Fibroblast of lung (primary cell): ENCODE measurements around the gene IGFL4. TPM values are rescaled to one million over a fixed set of nuclear protein-coding genes. Genes with fewer than 3 reads are reported as not detected.

Source experiments
- DNase-seq, 2 donors: peaks; one replicate each; pipeline versions ENCODE4 v3.0.0 to v3.0.0-alpha.2; 2010; ENCODE audit warnings: low read depth in 2 of 2
- H2AFZ ChIP-seq: 2 replicates; pipeline ENCODE4 v1.5.1; 2012; ENCODE audit warnings: low read length, control low read depth, inconsistent platforms
- H3K27ac ChIP-seq: 2 replicates; pipeline ENCODE4 v1.5.1; 2011; ENCODE audit warnings: low read length, control low read depth; ENCODE audit not compliant: insufficient read depth
- H3K27me3 ChIP-seq: 2 replicates; pipeline ENCODE4 v1.5.1; 2011; ENCODE audit warnings: mild to moderate bottlenecking, low read length; ENCODE audit not compliant: control insufficient read depth, insufficient read depth
- H3K36me3 ChIP-seq: 2 replicates; pipeline ENCODE4 v1.5.1; 2011; ENCODE audit warnings: low read length; ENCODE audit not compliant: control insufficient read depth, insufficient read depth
- H3K4me1 ChIP-seq: 2 replicates; pipeline ENCODE4 v1.5.1; 2011; ENCODE audit warnings: low read length; ENCODE audit not compliant: control insufficient read depth, insufficient read depth; ENCODE audit errors: extremely low read depth
- H3K4me2 ChIP-seq: 2 replicates; pipeline ENCODE4 v1.5.1; 2011; ENCODE audit warnings: low read length, control low read depth; ENCODE audit not compliant: insufficient read depth; ENCODE audit errors: extremely low read depth
- H3K4me3 ChIP-seq, 4 experiments: fragments of 200-600 bp in 1 of 4; sonication (generic) in 1 of 4; replicated peaks in 1 of 4; 2 replicates each; pipeline ENCODE4 v1.5.1; 2011 to 2016; ENCODE audit warnings: low read length in 4 of 4, low read depth in 3 of 4, mild to moderate bottlenecking in 3 of 4, control low read depth in 2 of 4, inconsistent platforms in 1 of 4, mixed read lengths in 1 of 4; ENCODE audit not compliant: insufficient read depth in 1 of 4; ENCODE audit errors: control extremely low read depth in 1 of 4
- H3K79me2 ChIP-seq: 2 replicates; pipeline ENCODE4 v1.5.1; 2012; ENCODE audit warnings: mild to moderate bottlenecking, low read length, inconsistent platforms; ENCODE audit not compliant: control insufficient read depth, insufficient read depth
- H3K9ac ChIP-seq: 2 replicates; pipeline ENCODE4 v1.5.1; 2011; ENCODE audit warnings: mild to moderate bottlenecking, low read length, control low read depth; ENCODE audit not compliant: insufficient read depth
- H3K9me3 ChIP-seq: 2 replicates; pipeline ENCODE4 v1.5.1; 2012; ENCODE audit warnings: low read depth, low read length; ENCODE audit not compliant: control insufficient read depth, insufficient read depth
- H4K20me1 ChIP-seq: 2 replicates; pipeline ENCODE4 v1.5.1; 2011; ENCODE audit warnings: low read length; ENCODE audit not compliant: control insufficient read depth, insufficient read depth; ENCODE audit errors: extremely low read depth
- CTCF ChIP-seq, 2 donors: IDR thresholded peaks in 1 of 2; conservative IDR thresholded peaks in 1 of 2; 1 replicate in 1 of 2; 2 replicates in 1 of 2; pipeline ENCODE4 v1.5.1; 2011 to 2012; ENCODE audit warnings: low read length in 2 of 2, control low read depth in 1 of 2, inconsistent platforms in 1 of 2, low read depth in 1 of 2, mild to moderate bottlenecking in 1 of 2
- EZH2 ChIP-seq: IDR thresholded peaks from 2 replicates; pipeline ENCODE4 v1.5.1; 2012; ENCODE audit warnings: low read length, control low read depth, mild to moderate bottlenecking; ENCODE audit errors: missing control alignments
- polyA plus RNA-seq, 2 donors: library from polyadenylated mRNA; depleted of rRNA in 1 of 2; stranded (reverse) in 1 of 2; unstranded in 1 of 2; fragments of >200 nt; gene quantifications; 2 replicates each; pipeline ENCODE4 v1.2.1, GENCODE V29; 2011 to 2012; ENCODE audit warnings: missing spikeins in 1 of 2
- total RNA-seq: library from RNA; depleted of rRNA; stranded (reverse); fragments of >200 nt; gene quantifications from 2 replicates; pipeline ENCODE4 v1.2.1, GENCODE V29; 2014

IGFL4 gene
- total and polyA plus RNA-seq, 2 donors (not counting 1 experiment from before 2014, with no cell fraction given): not detected

GRCh38 chr19:45995715-45996385 is 45.0 kb downstream of the IGFL4 start:
- H3K27ac ChIP-seq: peak overlapping the region; percentile 53
- DNase-seq: peak in 1 of 2 donors; percentile 67
- TF ChIP-seq CTCF (conservative IDR thresholded peaks at IDR 0.05 in 1 of 2, IDR thresholded peaks at IDR 0.05 in 1 of 2; ENCODE audit: low read depth in 1 of 2, low read length in 2 of 2): no peak
- no peak for TF ChIP-seq EZH2
- peak overlapping the region; percentile 66 to 93 (median 80) for H3K4me3 ChIP-seq
- peaks cover 2% of the 10 kb centered on the region for H3K4me1 ChIP-seq
- H2AFZ ChIP-seq: peak overlapping the region; percentile 37
- no peaks in the 10 kb centered on the region for H3K79me2 ChIP-seq
- H3K9me3 ChIP-seq: no peaks in the 10 kb centered on the region
- H4K20me1 ChIP-seq: no peaks in the 10 kb centered on the region
- no peaks in the 10 kb centered on the region for H3K27me3 ChIP-seq
- H3K4me2 ChIP-seq: peak overlapping the region; percentile 64
- peak overlapping the region; percentile 51 for H3K9ac ChIP-seq
- H3K36me3 ChIP-seq: peaks cover 3% of the 10 kb centered on the region

- TF ChIP-seq EZH2: no peak
- no peak for TF ChIP-seq CTCF (conservative IDR thresholded peaks at IDR 0.05 in 1 of 2, IDR thresholded peaks at IDR 0.05 in 1 of 2; ENCODE audit: low read depth in 1 of 2, low read length in 2 of 2)
- no peaks in the 10 kb centered on the region for H3K9me3 ChIP-seq
- H2AFZ ChIP-seq: peak within 1 kb of the TSS; percentile 71
Observed at GRCh38 chr19:45994998-45995714, 45.6 kb downstream of the IGFL4 start, which contains the start of gene CCDC61. Gene CCDC61, plus strand, starts transcription at chr19:45995467. Its CDS starts 7,552 bp downstream, at chr19:46003019.

GRCh38 chr19:45994456-45994997 is 46.3 kb downstream of the IGFL4 start:
- Histone ChIP-seq H3K4me3 (peak overlapping the region; percentile 44 to 92 (median 63)), H3K27me3 (no peaks in the 10 kb centered on the region), H3K9me3 (no peaks in the 10 kb centered on the region), H3K4me1 (peaks cover 2% of the 10 kb centered on the region), H3K9ac (no peak overlapping the region), H4K20me1 (no peaks in the 10 kb centered on the region), H3K79me2 (no peaks in the 10 kb centered on the region), H2AFZ (peak overlapping the region; percentile 71), H3K27ac (no peak overlapping the region), H3K4me2 (peak overlapping the region; percentile 49), H3K36me3 (peaks cover 3% of the 10 kb centered on the region)
- DNase-seq: peak; percentile 4 to 34
- TF ChIP-seq CTCF (conservative IDR thresholded peaks at IDR 0.05 in 1 of 2, IDR thresholded peaks at IDR 0.05 in 1 of 2; ENCODE audit: low read depth in 1 of 2, low read length in 2 of 2) (no peak), EZH2 (no peak)

More at GRCh38 chr19:45994998-45995714, 45.6 kb downstream of the IGFL4 start, which contains the start of gene CCDC61:
- Histone ChIP-seq H3K4me2 (peak within 1 kb of the TSS; percentile 64), H3K79me2 (no peaks in the 10 kb centered on the region), H3K27me3 (no peaks in the 10 kb centered on the region), H3K36me3 (peaks cover 3% of the 10 kb centered on the region), H3K4me1 (peaks cover 2% of the 10 kb centered on the region), H3K27ac (peak within 1 kb of the TSS; percentile 53), H4K20me1 (no peaks in the 10 kb centered on the region), H3K4me3 (peak within 1 kb of the TSS; percentile 66 to 93 (median 80)), H3K9ac (peak within 1 kb of the TSS; percentile 51)
- DNase-seq: peak; percentile 99 to 100
